Ovary (tissue), 3 donors: ENCODE measurements around the gene MAGEA8.

Source experiments
- CTCF ChIP-seq, 3 donors: fragments of 450-650 bp in 2 of 3; fragments of 200-600 bp in 1 of 3; IDR thresholded peaks; one replicate each; pipeline versions ENCODE4 v1.5.1 to v1.8.0; 2016 to 2022; ENCODE audit warnings: antibody characterized with exemption in 3 of 3, mild to moderate bottlenecking in 1 of 3
- POLR2A ChIP-seq: fragments of 450-650 bp; IDR thresholded peaks from one replicate; pipeline ENCODE4 v1.6.1; 2017; ENCODE audit warnings: antibody characterized with exemption, mild to moderate bottlenecking, moderate library complexity
- donor health status: DM: no; HTN: no; CAD: no.

- TF ChIP-seq CTCF (IDR thresholded peaks at IDR 0.05) (no peak), POLR2A (no peak)
These were observed 3.3 kb upstream of the MAGEA8 start for GRCh38 chrX:149877636-149878035.
